D721Med (cell line): Measurements from ENCODE around the gene ATAD2B.

Experiments
- DNase-seq: peaks from one replicate; pipeline ENCODE4 v3.0.0; 2011; ENCODE audit warnings: low spot score; ENCODE audit not compliant: insufficient read length
- FAIRE-seq: peaks from 2 replicates; lab custom pipeline; 2011; peaks lifted over from hg19 to GRCh38; lab: Jason Lieb, UNC
- CTCF ChIP-seq: IDR thresholded peaks from 2 replicates; pipeline ENCODE4 v1.5.1; 2012; ENCODE audit warnings: mild to moderate bottlenecking, control low read depth; ENCODE audit not compliant: insufficient read depth; ENCODE audit errors: missing control alignments

The ATAD2B gene

GRCh38 chr2:23711979-23712755 is 214.8 kb downstream of the ATAD2B start:
- no peak for TF ChIP-seq CTCF
- DNase-seq (no peak), FAIRE-seq (no peak)

GRCh38 chr2:23709311-23709710 is 217.6 kb downstream of the ATAD2B start:
- DNase-seq (no peak), FAIRE-seq (no peak)

GRCh38 chr2:23708771-23709170 is 218.2 kb downstream of the ATAD2B start:
- FAIRE-seq (no peak), DNase-seq (no peak)
- TF ChIP-seq CTCF: no peak

More at GRCh38 chr2:23709311-23709710, 217.6 kb downstream of the ATAD2B start:
- no peak for TF ChIP-seq CTCF

GRCh38 chr2:23707096-23707495 is 219.8 kb downstream of the ATAD2B start:
- DNase-seq (no peak), FAIRE-seq (no peak)
- no peak for TF ChIP-seq CTCF

GRCh38 chr2:23706613-23707078 is 220.3 kb downstream of the ATAD2B start:
- no peak for TF ChIP-seq CTCF
- DNase-seq: no peak
- no peak for FAIRE-seq

GRCh38 chr2:23705771-23706612 is 220.9 kb downstream of the ATAD2B start:
- FAIRE-seq: no peak
- TF ChIP-seq CTCF: no peak
- DNase-seq: no peak
